ENCODE data around the gene TTL. TPM values are rescaled to one million over a fixed set of nuclear protein-coding genes. Genes with fewer than 3 reads are reported as not detected.

The TTL gene
- total and polyA plus RNA-seq, 4 donors: 9.8 to 46.6 (median 23.3) TPM

DNA sequence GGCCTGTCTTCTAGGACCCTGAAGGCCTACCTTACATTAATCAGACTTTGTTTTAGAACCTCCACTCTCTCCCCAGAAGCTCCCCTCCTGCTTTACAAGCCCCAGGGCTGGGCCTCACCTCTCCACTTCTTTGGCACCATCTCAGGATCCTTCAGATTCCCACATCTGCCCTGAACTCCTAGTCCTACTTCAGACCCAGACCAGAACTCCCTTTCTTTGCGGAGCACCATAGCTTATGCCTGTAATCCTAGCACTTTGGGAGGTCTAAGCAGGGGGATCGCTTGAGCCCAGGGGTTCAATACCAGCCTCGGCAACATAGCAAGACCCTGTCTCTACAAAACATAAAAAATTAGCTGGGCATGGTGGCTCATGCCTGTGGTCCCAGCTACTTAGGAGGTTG, 103.4 kb downstream of the TTL start:
- Histone ChIP-seq H3K4me1 (ENCODE audit: control insufficient read depth in 1 of 2, insufficient read depth in 2 of 2, low read length in 2 of 2) (peaks cover 0 to 2% of the 10 kb centered on the region in 2 donors), H3K4me3 (ENCODE audit: low read length in 2 of 2) (no peak overlapping the region), H3K27me3 (ENCODE audit: control insufficient read depth in 1 of 2, insufficient read depth in 2 of 2, low read length in 1 of 2) (no peaks in the 10 kb centered on the region), H3K27ac (ENCODE audit: low read depth in 1 of 2, low read length in 2 of 2) (peak overlapping the region in 1 of 2 donors; percentile 83), H3K9me3 (ENCODE audit: control insufficient read depth, low read length) (no peaks in the 10 kb centered on the region), H3K36me3 (ENCODE audit: control insufficient read depth in 1 of 2, insufficient read depth in 2 of 2, low read length in 1 of 2) (no peaks in the 10 kb centered on the region)
- no peak for DNase-seq
- WGBS, 2 donors: 97 to 98% methylated on average over 3 of the region's 3 CpGs
- ATAC-seq (ENCODE audit: low FRiP score): no peak
- intact Hi-C loops (cut with DNase I): loop anchor here (10.0 kb wide), 2 partner anchors 59 to 101 kb away; partner anchors contain the start of genes SLC20A1 (in 1 of the 2) and TTL (in 1 of the 2)

GRCh38 chr2:112585873-112586464, 104.0 kb downstream of the TTL start:
- H3K4me1 ChIP-seq (ENCODE audit: control insufficient read depth in 1 of 2, insufficient read depth in 2 of 2, low read length in 2 of 2): peaks cover 0 to 2% of the 10 kb centered on the region in 2 donors
- H3K27ac ChIP-seq (ENCODE audit: low read depth in 1 of 2, low read length in 2 of 2): no peak overlapping the region
- no peaks in the 10 kb centered on the region for H3K27me3 ChIP-seq (ENCODE audit: control insufficient read depth in 1 of 2, insufficient read depth in 2 of 2, low read length in 1 of 2)
- no peaks in the 10 kb centered on the region for H3K36me3 ChIP-seq (ENCODE audit: control insufficient read depth in 1 of 2, insufficient read depth in 2 of 2, low read length in 1 of 2)
- no peak overlapping the region for H3K4me3 ChIP-seq (ENCODE audit: low read length in 2 of 2)
- WGBS, 2 donors: 97 to 99% methylated on average over 18 of the region's 18 CpGs
- intact Hi-C loops (cut with DNase I): loop anchor here (10.0 kb wide), 2 partner anchors 59 to 101 kb away; partner anchors contain the start of genes SLC20A1 (in 1 of the 2) and TTL (in 1 of the 2)
- ATAC-seq (ENCODE audit: low FRiP score) (no peak), DNase-seq (no peak)
- H3K9me3 ChIP-seq (ENCODE audit: control insufficient read depth, low read length): no peaks in the 10 kb centered on the region

DNA sequence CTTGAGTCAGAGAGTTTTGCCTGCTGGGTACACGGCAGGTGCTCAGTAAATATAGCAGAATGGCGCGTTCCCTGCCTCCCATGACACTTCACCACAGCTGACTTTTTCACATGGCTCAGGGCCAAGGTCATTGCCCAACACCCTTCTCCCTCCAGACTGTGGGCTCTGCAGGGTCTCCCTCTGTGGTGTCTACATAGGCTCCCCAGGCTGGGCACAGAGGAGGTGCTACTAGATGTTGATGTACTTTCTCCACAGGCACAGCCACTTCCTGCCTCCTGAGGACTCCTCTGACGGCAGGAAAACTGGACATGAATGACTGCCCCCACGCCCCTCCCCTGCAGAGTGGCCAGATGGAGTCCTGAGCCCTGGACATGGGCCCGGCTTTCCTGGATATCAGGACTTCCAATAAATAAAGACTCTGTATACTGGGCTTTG, 106.7 kb downstream of the TTL start:
- intact Hi-C loops (cut with DNase I): loop anchor here (10.0 kb wide), 2 partner anchors 56 to 104 kb away; partner anchors contain the start of genes SLC20A1 (in 1 of the 2) and TTL (in 1 of the 2)
- H3K27me3 ChIP-seq (ENCODE audit: control insufficient read depth in 1 of 2, insufficient read depth in 2 of 2, low read length in 1 of 2): no peaks in the 10 kb centered on the region
- ATAC-seq (ENCODE audit: low FRiP score) (no peak), DNase-seq (no peak)
- 82 to 90% methylated on average over 6 of the region's 6 CpGs for WGBS, 2 donors
- H3K4me1 ChIP-seq (ENCODE audit: control insufficient read depth in 1 of 2, insufficient read depth in 2 of 2, low read length in 2 of 2): no peaks in the 10 kb centered on the region
- no peaks in the 10 kb centered on the region for H3K36me3 ChIP-seq (ENCODE audit: control insufficient read depth in 1 of 2, insufficient read depth in 2 of 2, low read length in 1 of 2)
- no peak overlapping the region for H3K4me3 ChIP-seq (ENCODE audit: low read length in 2 of 2)
- H3K9me3 ChIP-seq (ENCODE audit: control insufficient read depth, low read length): no peaks in the 10 kb centered on the region
- H3K27ac ChIP-seq (ENCODE audit: low read depth in 1 of 2, low read length in 2 of 2): no peak overlapping the region

Other genes starting within 250 kb of the TTL start
- gene ZC3H8, start 227.1 kb upstream of the TTL start, total RNA-seq: 10 to 100 TPM in 1 of 2 donors, 1 to 10 TPM in 1; 6.2 to 10.6 TPM
- gene ZC3H8, start 227.1 kb upstream of the TTL start, polyA plus RNA-seq: 1 to 10 TPM; 4.6 to 7.4 TPM
- 10 to 100 TPM; 16.2 to 18.2 TPM for gene ZC3H6, start 206.6 kb upstream of the TTL start, total RNA-seq
- gene ZC3H6, start 206.6 kb upstream of the TTL start, polyA plus RNA-seq: 1 to 10 TPM; 2.3 to 3.5 TPM
- 10 to 100 TPM; 36.2 to 51.7 TPM for gene RGPD8, start 48.5 kb upstream of the TTL start, total RNA-seq
- 1 to 10 TPM; 1.3 to 2.9 TPM for gene RGPD8, start 48.5 kb upstream of the TTL start, polyA plus RNA-seq
- gene POLR1B, start 60.3 kb downstream of the TTL start, total RNA-seq: 10 to 100 TPM in 1 of 2 donors, 1 to 10 TPM in 1; 9.4 to 13.5 TPM
- 1 to 10 TPM; 3.6 to 3.8 TPM for gene POLR1B, start 60.3 kb downstream of the TTL start, polyA plus RNA-seq
- 10 to 100 TPM; 19.0 to 19.2 TPM for gene CHCHD5, start 102.5 kb downstream of the TTL start, total RNA-seq
- gene CHCHD5, start 102.5 kb downstream of the TTL start, polyA plus RNA-seq: 10 to 100 TPM; 27.7 to 32.0 TPM
- gene SLC20A1, start 163.8 kb downstream of the TTL start, total RNA-seq: 10 to 100 TPM; 51.9 to 82.6 TPM
- 10 to 100 TPM in 1 of 2 donors, 1 to 10 TPM in 1; 7.0 to 19.6 TPM for gene SLC20A1, start 163.8 kb downstream of the TTL start, polyA plus RNA-seq
- gene NT5DC4, start 238.9 kb downstream of the TTL start, total RNA-seq: under 1 TPM in 1 of 2 donors, not detected in 1; 0.23 TPM
- not detected for gene NT5DC4, start 238.9 kb downstream of the TTL start, polyA plus RNA-seq

Data from aorta (tissue), 5 donors.